Hepatocyte (in vitro differentiated cells): ENCODE results near the gene MLC1.

Experiments used
- EZH2 ChIP-seq: fragments of 200-600 bp; sonication (generic); IDR thresholded peaks from 2 replicates; pipeline ENCODE4 v1.6.1; 2016; ENCODE audit warnings: antibody characterized with exemption, mild to moderate bottlenecking, borderline replicate concordance
- EZH2phosphoT487 ChIP-seq: fragments of 200-600 bp; sonication (generic); IDR thresholded peaks from one replicate; pipeline ENCODE4 v1.6.1; 2018; ENCODE audit warnings: antibody characterized with exemption, mild to moderate bottlenecking, low read depth, moderate library complexity; ENCODE audit not compliant: unreplicated experiment, severe bottlenecking
- TF ChIP-seq, protein P1 (sequence below): fragments of 200-600 bp; sonication (generic); IDR thresholded peaks from 2 replicates; pipeline ENCODE4 v1.5.1; 2016; ENCODE audit warnings: antibody characterized with exemption, mild to moderate bottlenecking; ENCODE audit not compliant: poor library complexity

DNA sequence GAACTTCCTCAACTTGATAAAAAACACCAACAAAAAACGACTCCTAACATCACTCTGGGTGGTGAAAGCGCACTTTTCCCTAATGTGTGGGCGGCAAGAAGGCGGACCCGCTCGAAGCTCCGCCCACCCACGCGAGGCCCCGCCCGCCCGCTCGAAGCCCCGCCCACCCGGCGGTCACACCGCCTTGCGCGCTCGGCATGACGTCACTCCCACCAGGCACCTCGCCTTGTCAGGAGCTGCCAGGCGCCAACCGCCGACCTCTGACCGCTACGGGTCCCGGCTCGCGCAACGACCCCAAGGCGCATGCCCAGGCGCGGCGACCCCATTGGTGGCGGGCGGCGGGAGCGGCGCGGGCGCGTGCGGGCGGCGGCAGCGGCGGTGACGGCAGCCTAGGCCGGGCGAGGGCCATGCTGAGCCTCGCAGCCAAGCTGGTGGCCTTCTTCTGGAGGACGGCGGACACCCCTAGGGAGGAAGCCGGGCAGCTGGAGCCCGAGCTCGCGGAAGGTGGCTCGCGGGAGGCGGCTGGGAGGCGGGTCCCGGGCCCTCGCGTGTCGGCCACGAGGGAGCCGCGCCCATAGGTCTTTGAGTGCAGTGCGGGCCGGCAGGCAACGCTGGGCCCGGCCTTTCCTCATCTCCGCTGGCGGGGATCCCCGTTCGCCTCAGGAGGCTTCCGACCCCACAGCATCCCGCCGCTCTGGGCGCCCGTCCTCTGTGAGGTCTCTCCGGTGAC, 4.6 kb upstream of the MLC1 start, which contains the start of gene MOV10L1:
- TF ChIP-seq, protein P1, sequence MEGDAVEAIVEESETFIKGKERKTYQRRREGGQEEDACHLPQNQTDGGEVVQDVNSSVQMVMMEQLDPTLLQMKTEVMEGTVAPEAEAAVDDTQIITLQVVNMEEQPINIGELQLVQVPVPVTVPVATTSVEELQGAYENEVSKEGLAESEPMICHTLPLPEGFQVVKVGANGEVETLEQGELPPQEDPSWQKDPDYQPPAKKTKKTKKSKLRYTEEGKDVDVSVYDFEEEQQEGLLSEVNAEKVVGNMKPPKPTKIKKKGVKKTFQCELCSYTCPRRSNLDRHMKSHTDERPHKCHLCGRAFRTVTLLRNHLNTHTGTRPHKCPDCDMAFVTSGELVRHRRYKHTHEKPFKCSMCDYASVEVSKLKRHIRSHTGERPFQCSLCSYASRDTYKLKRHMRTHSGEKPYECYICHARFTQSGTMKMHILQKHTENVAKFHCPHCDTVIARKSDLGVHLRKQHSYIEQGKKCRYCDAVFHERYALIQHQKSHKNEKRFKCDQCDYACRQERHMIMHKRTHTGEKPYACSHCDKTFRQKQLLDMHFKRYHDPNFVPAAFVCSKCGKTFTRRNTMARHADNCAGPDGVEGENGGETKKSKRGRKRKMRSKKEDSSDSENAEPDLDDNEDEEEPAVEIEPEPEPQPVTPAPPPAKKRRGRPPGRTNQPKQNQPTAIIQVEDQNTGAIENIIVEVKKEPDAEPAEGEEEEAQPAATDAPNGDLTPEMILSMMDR: no peak
- TF ChIP-seq EZH2 (no peak), EZH2phosphoT487 (no peak)
